LNCAP (cell line): ENCODE results near the gene KLHL26.

Source experiments
- CTCF ChIP-seq: fragments of 450-650 bp; IDR thresholded peaks from 2 replicates; pipeline ENCODE4 v1.5.1; 2017; ENCODE audit warnings: mild to moderate bottlenecking

The KLHL26 gene

GRCh38 chr19:18606281-18607225, 30.3 kb upstream of the KLHL26 start, which contains the start of gene CRLF1:
Gene CRLF1, minus strand, starts transcription at chr19:18606799. Its CDS starts 143 bp downstream, at chr19:18606656.
- TF ChIP-seq CTCF = no peak

GRCh38 chr19:18607226-18608101, 29.4 kb upstream of the KLHL26 start:
- TF ChIP-seq CTCF = no peak

GRCh38 chr19:18608102-18608804, 28.6 kb upstream of the KLHL26 start:
- no peak for TF ChIP-seq CTCF

GRCh38 chr19:18608805-18609716, 27.8 kb upstream of the KLHL26 start:
- TF ChIP-seq CTCF = no peak

- TF ChIP-seq CTCF = no peak
Observed at GRCh38 chr19:18609717-18610051, 27.1 kb upstream of the KLHL26 start.

GRCh38 chr19:18610245-18610555, 26.6 kb upstream of the KLHL26 start:
- no peak for TF ChIP-seq CTCF
